Measurements from ENCODE around the gene KIF21A. TPM values are rescaled to one million over a fixed set of nuclear protein-coding genes. Genes with fewer than 3 reads are reported as not detected.

Gene KIF21A
- total and polyA plus RNA-seq, 2 experiments from 2014 or later = 19.4 to 41.3 TPM

- H3K27me3 ChIP-seq = no peaks in the 10 kb centered on the region
- H3K36me3 ChIP-seq = no peaks in the 10 kb centered on the region
- TF ChIP-seq CTCF (IDR thresholded peaks at IDR 0.05; ENCODE audit: low read depth, low read length) = no peak
- no peak overlapping the region for H3K4me3 ChIP-seq
- DNase-seq (ENCODE audit: low read depth in 1 of 2, low spot score in 1 of 2) = no peak
- no peaks in the 10 kb centered on the region for H3K9me3 ChIP-seq (ENCODE audit: low read depth)
- H3K27ac ChIP-seq = no peak overlapping the region
- no peaks in the 10 kb centered on the region for H3K4me1 ChIP-seq (ENCODE audit: low read depth)
Observed at GRCh38 chr12:39459027-39459434, 16.1 kb upstream of the KIF21A start.

GRCh38 chr12:39451977-39452376 is 9.1 kb upstream of the KIF21A start:
- Histone ChIP-seq H3K27ac (no peak overlapping the region), H3K4me1 (ENCODE audit: low read depth) (no peaks in the 10 kb centered on the region), H3K36me3 (no peaks in the 10 kb centered on the region), H3K9me3 (ENCODE audit: low read depth) (no peaks in the 10 kb centered on the region), H3K4me3 (no peak overlapping the region), H3K27me3 (no peaks in the 10 kb centered on the region)
- DNase-seq (ENCODE audit: low read depth in 1 of 2, low spot score in 1 of 2) = no peak
- no peak for TF ChIP-seq CTCF (IDR thresholded peaks at IDR 0.05; ENCODE audit: low read depth, low read length)

- TF ChIP-seq CTCF (IDR thresholded peaks at IDR 0.05; ENCODE audit: low read depth, low read length) = no peak
- no peaks in the 10 kb centered on the region for H3K27me3 ChIP-seq
- no peaks in the 10 kb centered on the region for H3K9me3 ChIP-seq (ENCODE audit: low read depth)
- DNase-seq (ENCODE audit: low read depth in 1 of 2, low spot score in 1 of 2) = no peak
- no peaks in the 10 kb centered on the region for H3K4me1 ChIP-seq (ENCODE audit: low read depth)
- H3K4me3 ChIP-seq = no peak overlapping the region
- H3K36me3 ChIP-seq = no peaks in the 10 kb centered on the region
- H3K27ac ChIP-seq = no peak overlapping the region
Observed at GRCh38 chr12:39448038-39448437, 5.1 kb upstream of the KIF21A start.

GRCh38 chr12:39443929-39444209 is 949 bp upstream of the KIF21A start:
- Histone ChIP-seq H3K9me3 (ENCODE audit: low read depth) (no peaks in the 10 kb centered on the region), H3K4me3 (peak overlapping the region; percentile 77), H3K4me1 (ENCODE audit: low read depth) (peaks cover 8% of the 10 kb centered on the region), H3K27me3 (no peaks in the 10 kb centered on the region), H3K36me3 (no peaks in the 10 kb centered on the region), H3K27ac (peak overlapping the region; percentile 90)
- TF ChIP-seq CTCF (IDR thresholded peaks at IDR 0.05; ENCODE audit: low read depth, low read length) = no peak
- DNase-seq (ENCODE audit: low read depth in 1 of 2, low spot score in 1 of 2) = peak in 1 of 2 donors; percentile 17

- Histone ChIP-seq H3K4me1 (ENCODE audit: low read depth) (peaks cover 8% of the 10 kb centered on the region), H3K36me3 (no peaks in the 10 kb centered on the region), H3K27ac (peak overlapping the region; percentile 90), H3K4me3 (peak overlapping the region; percentile 77), H3K27me3 (no peaks in the 10 kb centered on the region), H3K9me3 (ENCODE audit: low read depth) (no peaks in the 10 kb centered on the region)
- TF ChIP-seq CTCF (IDR thresholded peaks at IDR 0.05; ENCODE audit: low read depth, low read length) = no peak
- no peak for DNase-seq (ENCODE audit: low read depth in 1 of 2, low spot score in 1 of 2)
Observed at GRCh38 chr12:39442831-39443080, 164 bp downstream of the KIF21A start.
